Measurements from ENCODE around the gene ZNF521.

Gene ZNF521

GRCh38 chr18:25351777-25352628 is at the start of gene ZNF521:
ZNF521 (minus strand) TSS chr18:25352166; CDS start chr18:25350946, 1,220 bp downstream.
- H3K27me3 Mint-ChIP-seq, result peaks cover 34% of the 10 kb centered on the region
- DNase-seq (ENCODE audit: low spot score in 2 of 2), result peak in 1 of 2 donors; percentile 15
- ATAC-seq (replicated peaks; ENCODE audit: extremely low read depth, poor library complexity, severe bottlenecking), result peak; percentile 53
- H3K36me3 Mint-ChIP-seq (ENCODE audit: insufficient read depth), result no peaks in the 10 kb centered on the region
- peak within 1 kb of the TSS; percentile 78 for H3K27ac Mint-ChIP-seq (ENCODE audit: low read depth)
- peaks cover 13% of the 10 kb centered on the region for H3K4me1 Mint-ChIP-seq
- peak within 1 kb of the TSS; percentile 85 for H3K4me3 Mint-ChIP-seq
- no peaks in the 10 kb centered on the region for H3K9me3 Mint-ChIP-seq

DNA sequence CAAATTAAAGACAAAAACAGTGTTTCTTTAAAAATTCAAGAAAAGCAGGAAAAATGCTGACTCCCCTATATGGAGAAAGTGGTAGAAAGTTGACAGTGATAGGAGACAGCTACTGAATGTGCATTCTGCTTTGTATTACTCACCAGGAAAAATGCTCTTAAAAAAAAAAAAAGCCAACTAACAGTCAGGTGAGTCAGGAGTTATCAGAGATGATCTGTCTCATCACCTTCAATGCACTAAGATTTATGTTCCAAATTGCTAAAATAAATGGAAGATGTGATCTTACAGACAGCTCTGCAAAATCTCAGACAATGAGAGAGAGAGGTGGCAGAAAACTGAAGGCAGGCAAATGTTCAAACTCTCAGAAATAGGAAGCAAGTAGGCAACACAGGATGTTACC is 47.6 kb upstream of the ZNF521 start:
- H3K4me3 Mint-ChIP-seq, result no peak overlapping the region
- H3K4me1 Mint-ChIP-seq, result no peaks in the 10 kb centered on the region
- DNase-seq (ENCODE audit: low spot score in 2 of 2) (no peak), ATAC-seq (replicated peaks; ENCODE audit: extremely low read depth, poor library complexity, severe bottlenecking) (no peak)
- H3K36me3 Mint-ChIP-seq (ENCODE audit: insufficient read depth), result peaks cover 2% of the 10 kb centered on the region
- no peak overlapping the region for H3K27ac Mint-ChIP-seq (ENCODE audit: low read depth)
- no peaks in the 10 kb centered on the region for H3K27me3 Mint-ChIP-seq
- H3K9me3 Mint-ChIP-seq, result peaks cover 16% of the 10 kb centered on the region

- Mint-ChIP-seq H3K9me3 (peaks cover 17% of the 10 kb centered on the region), H3K27ac (ENCODE audit: low read depth) (no peak overlapping the region), H3K4me1 (no peaks in the 10 kb centered on the region), H3K36me3 (ENCODE audit: insufficient read depth) (no peaks in the 10 kb centered on the region), H3K4me3 (no peak overlapping the region), H3K27me3 (no peaks in the 10 kb centered on the region)
- ATAC-seq (replicated peaks; ENCODE audit: extremely low read depth, poor library complexity, severe bottlenecking), result no peak
- no peak for DNase-seq (ENCODE audit: low spot score in 2 of 2)
Observed at GRCh38 chr18:25392192-25392591, 40.2 kb upstream of the ZNF521 start.

- H3K36me3 Mint-ChIP-seq (ENCODE audit: insufficient read depth), result no peaks in the 10 kb centered on the region
- no peaks in the 10 kb centered on the region for H3K4me1 Mint-ChIP-seq
- no peaks in the 10 kb centered on the region for H3K9me3 Mint-ChIP-seq
- H3K27me3 Mint-ChIP-seq, result peaks cover 3% of the 10 kb centered on the region
- no peak for ATAC-seq (replicated peaks; ENCODE audit: extremely low read depth, poor library complexity, severe bottlenecking)
- no peak for DNase-seq (ENCODE audit: low spot score in 2 of 2)
- H3K4me3 Mint-ChIP-seq, result no peak overlapping the region
- no peak overlapping the region for H3K27ac Mint-ChIP-seq (ENCODE audit: low read depth)
Observed at GRCh38 chr18:25373432-25374179, 21.6 kb upstream of the ZNF521 start.

DNA sequence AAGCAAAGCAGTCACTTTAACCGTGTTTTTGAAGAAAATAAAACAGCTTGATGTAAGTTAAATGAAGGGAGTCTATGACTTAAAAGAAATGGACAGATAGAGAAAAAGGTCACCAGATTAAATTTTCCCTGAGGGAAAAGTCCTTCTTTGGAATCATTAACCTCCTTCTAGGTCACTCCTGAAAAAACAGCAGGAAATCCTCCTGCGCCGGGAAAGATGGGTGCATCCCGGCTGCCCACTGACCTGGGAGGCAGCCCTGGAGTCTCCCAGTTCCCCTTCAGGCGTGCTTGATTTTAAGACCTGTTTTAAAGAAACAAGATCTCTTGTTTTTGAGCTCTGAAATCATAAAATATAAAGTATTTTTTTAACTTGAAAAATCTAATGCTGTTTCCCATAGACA is 18.4 kb upstream of the ZNF521 start:
- Mint-ChIP-seq H3K27ac (ENCODE audit: low read depth) (no peak overlapping the region), H3K4me1 (no peaks in the 10 kb centered on the region), H3K4me3 (no peak overlapping the region), H3K27me3 (no peaks in the 10 kb centered on the region), H3K9me3 (no peaks in the 10 kb centered on the region), H3K36me3 (ENCODE audit: insufficient read depth) (no peaks in the 10 kb centered on the region)
- ATAC-seq (replicated peaks; ENCODE audit: extremely low read depth, poor library complexity, severe bottlenecking) (no peak), DNase-seq (ENCODE audit: low spot score in 2 of 2) (no peak)

- H3K4me3 Mint-ChIP-seq, result no peak overlapping the region
- no peak for ATAC-seq (replicated peaks; ENCODE audit: extremely low read depth, poor library complexity, severe bottlenecking)
- no peaks in the 10 kb centered on the region for H3K9me3 Mint-ChIP-seq
- H3K27me3 Mint-ChIP-seq, result peaks cover 29% of the 10 kb centered on the region
- H3K27ac Mint-ChIP-seq (ENCODE audit: low read depth), result no peak overlapping the region
- no peak for DNase-seq (ENCODE audit: low spot score in 2 of 2)
- H3K36me3 Mint-ChIP-seq (ENCODE audit: insufficient read depth), result no peaks in the 10 kb centered on the region
- H3K4me1 Mint-ChIP-seq, result no peaks in the 10 kb centered on the region
Observed at GRCh38 chr18:25365242-25365641, 13.3 kb upstream of the ZNF521 start.

GRCh38 chr18:25364732-25365131 is 12.8 kb upstream of the ZNF521 start:
- no peaks in the 10 kb centered on the region for H3K9me3 Mint-ChIP-seq
- no peaks in the 10 kb centered on the region for H3K36me3 Mint-ChIP-seq (ENCODE audit: insufficient read depth)
- no peak overlapping the region for H3K4me3 Mint-ChIP-seq
- ATAC-seq (replicated peaks; ENCODE audit: extremely low read depth, poor library complexity, severe bottlenecking) (no peak), DNase-seq (ENCODE audit: low spot score in 2 of 2) (no peak)
- H3K27me3 Mint-ChIP-seq, result peaks cover 29% of the 10 kb centered on the region
- no peak overlapping the region for H3K27ac Mint-ChIP-seq (ENCODE audit: low read depth)
- H3K4me1 Mint-ChIP-seq, result no peaks in the 10 kb centered on the region

- peaks cover 29% of the 10 kb centered on the region for H3K27me3 Mint-ChIP-seq
Observed at GRCh38 chr18:25360301-25360899, 8.4 kb upstream of the ZNF521 start.

GRCh38 chr18:25353080-25353479 is 1.1 kb upstream of the ZNF521 start:
- no peak for ATAC-seq (replicated peaks; ENCODE audit: extremely low read depth, poor library complexity, severe bottlenecking)
- DNase-seq (ENCODE audit: low spot score in 2 of 2), result no peak
- Mint-ChIP-seq H3K4me1 (peaks cover 13% of the 10 kb centered on the region), H3K27me3 (peaks cover 24% of the 10 kb centered on the region), H3K4me3 (peak overlapping the region; percentile 85), H3K9me3 (no peaks in the 10 kb centered on the region), H3K27ac (ENCODE audit: low read depth) (no peak overlapping the region), H3K36me3 (ENCODE audit: insufficient read depth) (no peaks in the 10 kb centered on the region)

More at GRCh38 chr18:25360301-25360899, 8.4 kb upstream of the ZNF521 start:
- Mint-ChIP-seq H3K36me3 (ENCODE audit: insufficient read depth) (no peaks in the 10 kb centered on the region), H3K27ac (ENCODE audit: low read depth) (no peak overlapping the region), H3K4me1 (no peaks in the 10 kb centered on the region), H3K4me3 (no peak overlapping the region), H3K9me3 (no peaks in the 10 kb centered on the region)
- ATAC-seq (replicated peaks; ENCODE audit: extremely low read depth, poor library complexity, severe bottlenecking), result no peak
- DNase-seq (ENCODE audit: low spot score in 2 of 2), result no peak

DNA sequence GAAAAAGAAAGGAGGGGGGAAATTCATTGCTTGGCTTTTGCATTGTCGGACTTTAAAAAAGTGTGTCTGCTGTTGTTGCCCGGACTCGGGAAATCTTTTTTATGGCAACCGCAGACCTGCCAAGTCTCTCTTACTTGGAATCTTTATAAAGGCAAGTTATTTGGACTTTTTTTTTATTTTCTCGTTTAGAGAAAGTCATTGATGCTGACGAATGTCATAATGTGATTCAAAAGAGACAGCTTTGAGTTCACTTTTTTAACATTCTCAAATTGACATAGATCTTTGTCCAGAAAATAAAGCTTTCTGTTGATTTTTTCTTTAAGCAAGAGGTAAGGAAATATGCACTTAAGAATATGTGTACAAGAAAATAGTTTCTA is 651 bp upstream of the ZNF521 start:
- no peak for ATAC-seq (replicated peaks; ENCODE audit: extremely low read depth, poor library complexity, severe bottlenecking)
- peaks cover 13% of the 10 kb centered on the region for H3K4me1 Mint-ChIP-seq
- H3K27me3 Mint-ChIP-seq, result peaks cover 28% of the 10 kb centered on the region
- H3K36me3 Mint-ChIP-seq (ENCODE audit: insufficient read depth), result no peaks in the 10 kb centered on the region
- H3K27ac Mint-ChIP-seq (ENCODE audit: low read depth), result no peak overlapping the region
- H3K9me3 Mint-ChIP-seq, result no peaks in the 10 kb centered on the region
- H3K4me3 Mint-ChIP-seq, result peak overlapping the region; percentile 85
- DNase-seq (ENCODE audit: low spot score in 2 of 2), result no peak

- Mint-ChIP-seq H3K27ac (ENCODE audit: low read depth) (peak overlapping the region; percentile 78), H3K27me3 (peaks cover 41% of the 10 kb centered on the region), H3K36me3 (ENCODE audit: insufficient read depth) (no peaks in the 10 kb centered on the region), H3K4me3 (peak overlapping the region; percentile 85), H3K9me3 (no peaks in the 10 kb centered on the region), H3K4me1 (peaks cover 13% of the 10 kb centered on the region)
- ATAC-seq (replicated peaks; ENCODE audit: extremely low read depth, poor library complexity, severe bottlenecking) (no peak), DNase-seq (ENCODE audit: low spot score in 2 of 2) (no peak)
Observed at GRCh38 chr18:25351280-25351775, 638 bp downstream of the ZNF521 start.

DNA sequence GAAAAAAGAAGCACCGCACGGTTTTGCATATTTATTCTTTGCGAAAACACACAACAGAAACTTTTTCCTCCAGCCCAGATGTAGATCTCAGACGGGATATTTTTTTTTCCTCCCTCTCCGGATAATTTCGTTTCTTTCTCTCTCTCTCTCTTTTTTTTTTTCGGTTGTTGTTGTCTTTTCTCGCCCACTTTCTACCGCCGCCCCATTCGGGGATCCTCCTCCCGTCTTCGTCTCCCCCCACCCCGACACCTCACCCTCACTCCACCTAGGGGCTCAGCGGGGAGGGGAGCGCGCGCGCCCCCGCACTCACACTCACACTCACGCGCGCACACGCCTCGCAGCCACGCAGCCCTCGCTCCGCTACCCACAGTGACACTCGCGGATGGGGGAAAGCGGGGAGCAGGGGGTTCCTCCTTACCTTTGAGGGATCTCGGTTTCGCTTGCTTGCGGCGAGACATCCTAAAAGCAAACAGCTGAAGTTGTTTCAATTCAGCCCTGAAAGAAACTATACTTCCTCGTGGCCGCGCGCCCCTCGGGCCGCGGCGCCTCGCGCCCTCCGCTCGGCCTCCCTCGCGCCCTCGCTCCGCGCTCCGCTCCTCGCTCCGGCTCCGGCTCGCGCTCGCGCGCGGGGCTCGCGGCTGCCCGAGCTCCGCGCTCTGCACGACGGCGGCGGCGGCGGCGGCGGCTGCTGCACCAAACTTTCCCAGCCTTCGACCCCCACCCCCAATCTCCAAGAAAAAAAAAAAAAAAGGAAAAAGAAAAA is 1.3 kb downstream of the ZNF521 start:
- Mint-ChIP-seq H3K4me1 (peaks cover 13% of the 10 kb centered on the region), H3K9me3 (no peaks in the 10 kb centered on the region), H3K4me3 (peak overlapping the region; percentile 85), H3K27ac (ENCODE audit: low read depth) (peak overlapping the region; percentile 78), H3K36me3 (ENCODE audit: insufficient read depth) (no peaks in the 10 kb centered on the region), H3K27me3 (peaks cover 45% of the 10 kb centered on the region)
- DNase-seq (ENCODE audit: low spot score in 2 of 2) (no peak), ATAC-seq (replicated peaks; ENCODE audit: extremely low read depth, poor library complexity, severe bottlenecking) (no peak)

Data from central memory CD8-positive, alpha-beta T cell (primary cell).